Upper lobe of right lung (tissue), 1 donor: Measurements from ENCODE around the gene OGDHL. TPM values are rescaled to one million over a fixed set of nuclear protein-coding genes. Genes with fewer than 3 reads are reported as not detected.
"Not testable (repeated sequence)": the region's sequence is repeated elsewhere in the genome, so short reads cannot be mapped to it uniquely, and the experiment has no call there.

Experiments
- ATAC-seq: fragments of 200-7000 bp; cut with Tn5 transposase; one replicate; pipeline ENCODE4 v1.9.1; 2020; ENCODE audit warnings: mild to moderate bottlenecking, moderate library complexity
- DNase-seq: peaks from one replicate; pipeline ENCODE4 v3.0.0-alpha.2; 2020
- H3K27ac ChIP-seq: fragments of 200-600 bp; one replicate; pipeline ENCODE4 v1.8.0; 2022
- H3K27me3 ChIP-seq: fragments of 200-600 bp; one replicate; pipeline ENCODE4 v1.8.0; 2022; ENCODE audit warnings: mild to moderate bottlenecking
- H3K36me3 ChIP-seq: fragments of 200-600 bp; one replicate; pipeline ENCODE4 v1.8.0; 2022
- H3K4me1 ChIP-seq: fragments of 200-600 bp; one replicate; pipeline ENCODE4 v1.8.0; 2022
- H3K4me3 ChIP-seq: fragments of 200-600 bp; one replicate; pipeline ENCODE4 v1.8.0; 2022; ENCODE audit warnings: mild to moderate bottlenecking
- H3K9me3 ChIP-seq: fragments of 200-600 bp; one replicate; pipeline ENCODE4 v1.8.0; 2022
- intact Hi-C: fragments of 100-400 bp; cut with DNase I; formaldehyde crosslinking; loops from one replicate; pipeline ENCODE4 v1.11.0; 2022
- total RNA-seq: library from RNA; stranded (reverse); fragmentation: NEBNext Ultra II Directional; extraction: Animal tissue kit (Norgen Biotek cat#: 25700); gene quantifications from one replicate; pipeline ENCODE4 v1.2.1, GENCODE V29; 2021
- TF ChIP-seq, protein P1 (sequence below): fragments of 200-600 bp; IDR thresholded peaks from one replicate; pipeline ENCODE4 v1.8.0; 2022; ENCODE audit warnings: antibody characterized with exemption
- donor health status: DM: no; HTN: yes; CAD: no; lungs with severe emphysema.

The OGDHL gene
- total RNA-seq, 1 donor from 2014 or later = 0.69 TPM

DNA sequence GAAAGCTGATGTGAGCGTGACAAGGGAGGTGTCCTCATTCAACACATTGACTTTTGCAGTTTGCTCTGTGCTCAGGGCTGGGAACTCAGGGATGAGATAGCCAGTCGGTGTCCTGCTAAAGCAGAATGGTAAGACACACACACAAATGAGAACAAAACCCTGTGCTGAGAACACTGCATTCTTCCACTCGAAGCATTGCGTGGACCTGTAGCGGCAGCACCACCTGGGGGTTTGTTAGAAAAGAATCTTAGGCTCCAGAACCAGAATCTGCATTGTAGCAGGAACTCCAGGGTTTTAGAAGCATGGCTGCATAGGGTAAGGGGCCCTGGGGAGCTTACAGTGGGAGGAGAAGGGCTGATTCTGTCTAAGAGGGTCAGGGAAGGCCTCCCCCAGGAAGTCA lies 21.5 kb upstream of the OGDHL start:
- Histone ChIP-seq H3K4me3 (no peak overlapping the region), H3K27ac (no peak overlapping the region), H3K36me3 (no peaks in the 10 kb centered on the region), H3K4me1 (no peaks in the 10 kb centered on the region), H3K27me3 (no peaks in the 10 kb centered on the region), H3K9me3 (no peaks in the 10 kb centered on the region)
- TF ChIP-seq, protein P1, sequence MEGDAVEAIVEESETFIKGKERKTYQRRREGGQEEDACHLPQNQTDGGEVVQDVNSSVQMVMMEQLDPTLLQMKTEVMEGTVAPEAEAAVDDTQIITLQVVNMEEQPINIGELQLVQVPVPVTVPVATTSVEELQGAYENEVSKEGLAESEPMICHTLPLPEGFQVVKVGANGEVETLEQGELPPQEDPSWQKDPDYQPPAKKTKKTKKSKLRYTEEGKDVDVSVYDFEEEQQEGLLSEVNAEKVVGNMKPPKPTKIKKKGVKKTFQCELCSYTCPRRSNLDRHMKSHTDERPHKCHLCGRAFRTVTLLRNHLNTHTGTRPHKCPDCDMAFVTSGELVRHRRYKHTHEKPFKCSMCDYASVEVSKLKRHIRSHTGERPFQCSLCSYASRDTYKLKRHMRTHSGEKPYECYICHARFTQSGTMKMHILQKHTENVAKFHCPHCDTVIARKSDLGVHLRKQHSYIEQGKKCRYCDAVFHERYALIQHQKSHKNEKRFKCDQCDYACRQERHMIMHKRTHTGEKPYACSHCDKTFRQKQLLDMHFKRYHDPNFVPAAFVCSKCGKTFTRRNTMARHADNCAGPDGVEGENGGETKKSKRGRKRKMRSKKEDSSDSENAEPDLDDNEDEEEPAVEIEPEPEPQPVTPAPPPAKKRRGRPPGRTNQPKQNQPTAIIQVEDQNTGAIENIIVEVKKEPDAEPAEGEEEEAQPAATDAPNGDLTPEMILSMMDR = no peak
- DNase-seq (no peak), ATAC-seq (no peak)
- intact Hi-C loops = no loop called here

DNA sequence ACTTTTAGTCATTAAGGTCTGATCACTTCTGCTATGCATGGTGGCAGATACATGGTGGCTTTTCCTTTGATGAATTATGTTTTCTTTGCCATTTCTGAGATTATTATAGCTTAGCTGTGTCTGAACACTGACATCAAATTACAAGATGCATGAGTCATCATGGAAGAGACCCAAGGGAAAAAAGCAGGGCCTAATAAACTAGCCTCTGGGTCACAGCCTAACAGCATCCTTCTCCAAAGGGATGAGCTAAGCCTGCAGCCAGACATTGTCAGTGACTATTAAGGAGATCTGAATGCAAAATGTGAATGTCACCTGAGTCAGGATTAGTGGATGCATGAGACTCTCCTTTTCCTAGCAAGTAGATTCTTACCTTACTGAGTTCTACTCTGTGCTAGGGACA lies 19.1 kb upstream of the OGDHL start:
- intact Hi-C loops = no loop called here
- Histone ChIP-seq H3K9me3 (no peaks in the 10 kb centered on the region), H3K27ac (no peak overlapping the region), H3K27me3 (peaks cover 4% of the 10 kb centered on the region), H3K4me1 (no peaks in the 10 kb centered on the region), H3K4me3 (no peak overlapping the region), H3K36me3 (no peaks in the 10 kb centered on the region)
- no peak for DNase-seq
- ATAC-seq = no peak
- TF ChIP-seq, protein P1 = no peak

DNA sequence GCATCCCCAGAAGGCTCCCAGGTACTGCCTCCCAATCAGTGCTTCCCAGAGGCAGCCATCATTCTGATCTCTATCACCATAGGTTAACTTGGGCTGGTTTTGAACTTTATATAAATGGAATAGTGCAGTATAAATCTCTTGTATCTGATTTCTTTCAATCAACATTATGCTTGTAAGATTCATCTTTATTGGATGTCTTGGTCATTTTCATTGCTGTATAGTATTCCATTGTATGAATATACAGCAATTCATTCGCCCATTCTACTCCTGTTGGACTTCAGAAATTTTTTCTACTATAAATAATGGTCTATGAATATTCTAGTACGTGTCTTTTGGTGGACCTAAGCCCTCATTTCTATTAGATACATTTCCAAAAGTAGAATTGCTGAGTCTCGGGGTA lies 16.1 kb upstream of the OGDHL start:
- Histone ChIP-seq H3K27ac (no peak overlapping the region), H3K36me3 (no peaks in the 10 kb centered on the region), H3K4me3 (no peak overlapping the region), H3K4me1 (no peaks in the 10 kb centered on the region), H3K9me3 (no peaks in the 10 kb centered on the region), H3K27me3 (peaks cover 8% of the 10 kb centered on the region)
- intact Hi-C loops = no loop called here
- no peak for DNase-seq
- no peak for ATAC-seq
- TF ChIP-seq, protein P1 = no peak

DNA sequence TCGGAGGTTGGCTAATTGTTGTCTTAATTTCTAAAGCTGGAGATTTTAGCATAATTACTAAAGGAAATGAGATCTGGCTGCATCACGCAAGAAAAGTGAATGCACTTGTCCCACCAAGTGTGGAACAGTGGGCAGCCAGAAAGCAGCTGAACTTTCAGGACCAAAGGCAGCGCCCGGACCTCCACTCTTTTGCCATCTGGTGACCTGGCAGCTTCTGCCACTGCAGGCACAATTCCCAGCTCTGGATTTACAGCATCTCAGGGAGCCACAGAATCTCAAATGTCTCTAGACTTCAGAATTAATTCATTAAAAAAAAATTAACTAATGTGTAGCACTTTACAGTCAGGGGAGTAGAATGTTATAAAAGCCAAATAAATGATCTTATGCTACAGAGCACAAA lies 14.7 kb upstream of the OGDHL start:
- no peak overlapping the region for H3K27ac ChIP-seq
- TF ChIP-seq, protein P1 = no peak
- DNase-seq (no peak), ATAC-seq (no peak)
- H3K4me1 ChIP-seq = no peaks in the 10 kb centered on the region
- H3K9me3 ChIP-seq = no peaks in the 10 kb centered on the region
- H3K27me3 ChIP-seq = peaks cover 13% of the 10 kb centered on the region
- H3K4me3 ChIP-seq = no peak overlapping the region
- H3K36me3 ChIP-seq = no peaks in the 10 kb centered on the region
- intact Hi-C loops = no loop called here

DNA sequence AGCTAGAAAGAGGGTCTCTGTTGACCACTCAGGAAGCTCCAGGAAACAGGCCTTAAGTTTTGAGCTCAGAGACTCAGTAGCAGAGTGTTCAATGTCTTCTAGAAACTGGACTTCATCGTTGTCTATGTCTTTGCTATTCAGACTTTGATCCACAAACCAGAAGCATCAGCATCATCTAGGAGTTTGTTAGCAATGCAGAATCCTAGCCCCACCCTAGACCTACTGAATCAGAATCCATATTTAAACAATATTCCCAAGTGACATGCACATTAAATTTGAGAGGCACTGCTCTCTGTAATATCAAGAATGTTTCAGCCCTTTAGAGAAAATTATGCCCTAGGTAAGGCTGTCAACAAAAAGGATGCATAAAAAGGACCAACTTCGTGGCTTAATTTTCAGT lies 12.9 kb upstream of the OGDHL start:
- intact Hi-C loops = no loop called here
- no peaks in the 10 kb centered on the region for H3K9me3 ChIP-seq
- DNase-seq = no peak
- no peak overlapping the region for H3K27ac ChIP-seq
- ATAC-seq = no peak
- no peaks in the 10 kb centered on the region for H3K4me1 ChIP-seq
- H3K36me3 ChIP-seq = no peaks in the 10 kb centered on the region
- peaks cover 18% of the 10 kb centered on the region for H3K27me3 ChIP-seq
- H3K4me3 ChIP-seq = no peak overlapping the region
- TF ChIP-seq, protein P1 = no peak

DNA sequence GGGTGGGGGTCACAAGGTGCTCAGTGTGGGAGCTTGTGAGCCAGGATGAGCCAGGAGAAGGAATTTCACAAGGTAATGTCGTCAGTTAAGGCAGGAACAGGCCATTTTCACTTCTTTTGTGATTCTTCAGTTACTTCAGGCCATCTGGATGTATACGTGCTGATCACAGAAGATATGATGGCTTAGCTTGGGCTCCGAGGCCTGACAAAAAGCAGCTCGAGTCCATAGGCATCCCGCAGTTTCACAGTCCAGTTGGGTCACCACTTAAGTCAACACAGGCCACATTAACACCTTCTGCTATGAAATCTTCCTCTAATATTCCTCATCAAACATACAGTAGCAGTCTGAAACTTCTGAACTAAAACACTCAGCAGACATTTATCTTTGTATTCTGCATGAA lies 10.8 kb upstream of the OGDHL start:
- H3K36me3 ChIP-seq, DNase-seq, intact Hi-C loops, H3K27ac ChIP-seq, H3K9me3 ChIP-seq, ATAC-seq, H3K4me3 ChIP-seq, H3K4me1 ChIP-seq: not testable (repeated sequence)
- peaks cover 33% of the 10 kb centered on the region for H3K27me3 ChIP-seq

DNA sequence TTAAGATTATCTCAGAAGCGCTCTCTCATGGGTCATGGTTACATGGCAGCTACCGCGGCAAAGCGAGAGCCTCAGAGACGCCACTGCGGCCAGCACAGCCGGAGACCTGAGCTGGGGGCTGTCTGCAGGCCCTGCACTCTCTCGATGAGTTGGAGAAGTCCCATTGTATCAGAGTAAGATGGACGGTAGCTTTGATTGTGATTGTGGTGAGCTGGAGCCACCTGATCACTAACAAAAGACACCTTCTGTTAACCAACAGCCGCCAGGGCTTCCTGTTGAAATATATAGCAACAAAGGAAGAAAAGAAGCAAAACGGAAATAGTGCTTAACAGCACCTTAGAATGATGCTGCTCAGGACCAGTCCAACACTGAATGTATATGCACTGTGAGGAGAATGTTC lies 8.9 kb upstream of the OGDHL start:
- intact Hi-C loops, H3K36me3 ChIP-seq, ATAC-seq, DNase-seq, H3K9me3 ChIP-seq, H3K4me1 ChIP-seq, H3K4me3 ChIP-seq, H3K27ac ChIP-seq: not testable (repeated sequence)
- peaks cover 51% of the 10 kb centered on the region for H3K27me3 ChIP-seq
